ENCODE measurements around the gene COPE. TPM values are rescaled to one million over a fixed set of nuclear protein-coding genes. Genes with fewer than 3 reads are reported as not detected.

Gene COPE
- total and polyA plus RNA-seq, 4 donors = 94.1 to 365 (median 275) TPM

DNA sequence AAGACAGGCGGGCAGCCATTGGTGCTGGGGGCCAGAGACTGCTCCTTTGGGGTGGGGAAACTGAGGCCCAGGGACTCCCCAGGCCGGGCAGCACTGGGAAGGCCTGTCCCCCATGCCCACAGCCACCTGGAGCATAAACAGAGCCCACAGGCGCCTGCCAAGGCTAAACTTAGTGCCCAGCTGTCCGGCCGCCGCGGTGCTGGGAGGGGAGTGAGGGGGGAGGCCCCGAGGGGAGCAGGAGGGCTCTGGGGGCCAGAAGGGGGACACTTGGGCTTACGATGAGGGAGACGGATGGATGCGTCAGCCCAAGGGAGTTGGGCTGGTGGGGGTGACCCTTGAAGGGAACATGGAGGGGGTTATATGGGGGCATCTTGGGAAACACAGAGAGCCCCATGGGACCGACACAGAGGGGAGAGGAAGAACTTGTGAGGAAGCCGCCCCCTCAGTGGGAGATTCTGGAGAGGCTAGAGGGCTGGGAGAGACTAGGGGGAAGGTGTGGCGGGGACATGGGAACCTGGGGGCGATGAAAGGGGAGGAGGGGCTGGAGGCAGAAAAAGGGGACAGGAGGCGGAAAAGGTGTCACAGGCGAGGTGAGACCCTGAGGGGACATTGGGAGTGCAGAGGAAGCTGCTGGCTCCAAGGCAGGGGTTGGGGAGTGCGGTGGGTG lies 25.5 kb downstream of the COPE start:
- Histone ChIP-seq H3K9ac (ENCODE audit: insufficient read depth in 1 of 2, low read length in 2 of 2) (no peak overlapping the region), H3K4me1 (ENCODE audit: control insufficient read depth in 5 of 5, insufficient read depth in 5 of 5, low read length in 5 of 5) (peaks cover 0 to 21% (median 0%) of the 10 kb centered on the region in 5 donors), H3K9me3 (ENCODE audit: control insufficient read depth in 4 of 4, insufficient read depth in 3 of 4, low read length in 3 of 4) (peaks cover 0 to 1% (median 0%) of the 10 kb centered on the region in 4 donors), H3K4me3 (no peak overlapping the region), H3K27me3 (ENCODE audit: control insufficient read depth in 3 of 3, insufficient read depth in 3 of 3, low read length in 2 of 3) (peaks cover 0 to 8% (median 0%) of the 10 kb centered on the region in 3 donors), H3K36me3 (ENCODE audit: control insufficient read depth in 4 of 4, insufficient read depth in 4 of 4, low read length in 4 of 4) (peaks cover 0 to 2% (median 0%) of the 10 kb centered on the region in 4 donors), H3K27ac (ENCODE audit: low read depth in 1 of 2, low read length in 1 of 2) (no peak overlapping the region)
- WGBS, 2 donors = 57 to 69% methylated on average over 15 to 18 of the region's 18 CpGs
- DNase-seq (peak in 1 of 3 donors; percentile 14), ATAC-seq (ENCODE audit: insufficient read depth, low FRiP score) (no peak)
- TF ChIP-seq, protein P1, sequence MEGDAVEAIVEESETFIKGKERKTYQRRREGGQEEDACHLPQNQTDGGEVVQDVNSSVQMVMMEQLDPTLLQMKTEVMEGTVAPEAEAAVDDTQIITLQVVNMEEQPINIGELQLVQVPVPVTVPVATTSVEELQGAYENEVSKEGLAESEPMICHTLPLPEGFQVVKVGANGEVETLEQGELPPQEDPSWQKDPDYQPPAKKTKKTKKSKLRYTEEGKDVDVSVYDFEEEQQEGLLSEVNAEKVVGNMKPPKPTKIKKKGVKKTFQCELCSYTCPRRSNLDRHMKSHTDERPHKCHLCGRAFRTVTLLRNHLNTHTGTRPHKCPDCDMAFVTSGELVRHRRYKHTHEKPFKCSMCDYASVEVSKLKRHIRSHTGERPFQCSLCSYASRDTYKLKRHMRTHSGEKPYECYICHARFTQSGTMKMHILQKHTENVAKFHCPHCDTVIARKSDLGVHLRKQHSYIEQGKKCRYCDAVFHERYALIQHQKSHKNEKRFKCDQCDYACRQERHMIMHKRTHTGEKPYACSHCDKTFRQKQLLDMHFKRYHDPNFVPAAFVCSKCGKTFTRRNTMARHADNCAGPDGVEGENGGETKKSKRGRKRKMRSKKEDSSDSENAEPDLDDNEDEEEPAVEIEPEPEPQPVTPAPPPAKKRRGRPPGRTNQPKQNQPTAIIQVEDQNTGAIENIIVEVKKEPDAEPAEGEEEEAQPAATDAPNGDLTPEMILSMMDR (IDR thresholded peaks at IDR 0.05; ENCODE audit: control extremely low read depth, extremely low read depth) = no peak

DNA sequence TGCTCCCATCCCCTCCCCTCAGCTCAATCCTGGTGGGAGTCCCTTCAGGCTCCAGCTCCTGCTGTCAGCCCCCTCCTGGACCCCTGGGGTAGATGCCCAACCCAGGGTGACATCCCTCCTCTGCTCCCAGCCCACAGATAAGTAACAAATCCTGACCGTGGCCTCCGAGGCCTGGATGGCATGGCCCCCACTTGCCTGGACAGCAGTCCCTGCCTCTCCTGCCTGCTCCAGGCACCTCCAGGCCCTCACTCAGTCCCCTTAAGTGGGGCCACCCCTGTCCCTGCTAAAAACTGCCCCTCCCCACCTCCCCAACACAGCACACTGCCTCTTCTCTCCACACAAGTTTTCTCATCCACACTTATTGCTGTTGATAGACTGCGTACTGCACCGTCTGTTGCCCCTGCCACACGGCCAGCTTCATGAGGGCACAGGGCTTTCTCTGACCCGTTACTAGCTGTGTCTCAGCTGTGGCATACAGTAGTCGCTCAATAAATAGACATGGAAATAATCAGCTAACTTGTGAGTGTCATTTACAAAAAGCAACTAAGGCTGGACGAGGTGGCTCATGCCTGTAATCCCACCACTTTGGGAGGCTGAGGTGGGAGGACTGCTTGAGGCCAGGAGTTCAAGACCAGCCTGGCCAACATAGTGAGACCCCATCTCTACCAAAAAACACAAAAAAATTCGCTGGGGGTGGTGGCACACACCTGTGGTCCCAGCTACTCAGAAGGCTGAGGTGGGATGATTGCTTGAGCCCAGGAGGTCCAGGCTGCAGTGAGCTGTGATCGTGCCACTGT lies 29.0 kb downstream of the COPE start:
- Histone ChIP-seq H3K4me1 (ENCODE audit: control insufficient read depth in 5 of 5, insufficient read depth in 5 of 5, low read length in 5 of 5) (peaks cover 0 to 17% (median 0%) of the 10 kb centered on the region in 5 donors), H3K9me3 (ENCODE audit: control insufficient read depth in 4 of 4, insufficient read depth in 3 of 4, low read length in 3 of 4) (no peaks in the 10 kb centered on the region), H3K36me3 (ENCODE audit: control insufficient read depth in 4 of 4, insufficient read depth in 4 of 4, low read length in 4 of 4) (no peaks in the 10 kb centered on the region), H3K27me3 (ENCODE audit: control insufficient read depth in 3 of 3, insufficient read depth in 3 of 3, low read length in 2 of 3) (peaks cover 0 to 8% (median 0%) of the 10 kb centered on the region in 3 donors), H3K27ac (ENCODE audit: low read depth in 1 of 2, low read length in 1 of 2) (no peak overlapping the region), H3K9ac (ENCODE audit: insufficient read depth in 1 of 2, low read length in 2 of 2) (no peak overlapping the region), H3K4me3 (no peak overlapping the region)
- DNase-seq (no peak), ATAC-seq (ENCODE audit: insufficient read depth, low FRiP score) (no peak)
- TF ChIP-seq, protein P1 (IDR thresholded peaks at IDR 0.05; ENCODE audit: control extremely low read depth, extremely low read depth) = no peak
- WGBS, 2 donors = 81 to 91% methylated on average over 10 of the region's 10 CpGs

DNA sequence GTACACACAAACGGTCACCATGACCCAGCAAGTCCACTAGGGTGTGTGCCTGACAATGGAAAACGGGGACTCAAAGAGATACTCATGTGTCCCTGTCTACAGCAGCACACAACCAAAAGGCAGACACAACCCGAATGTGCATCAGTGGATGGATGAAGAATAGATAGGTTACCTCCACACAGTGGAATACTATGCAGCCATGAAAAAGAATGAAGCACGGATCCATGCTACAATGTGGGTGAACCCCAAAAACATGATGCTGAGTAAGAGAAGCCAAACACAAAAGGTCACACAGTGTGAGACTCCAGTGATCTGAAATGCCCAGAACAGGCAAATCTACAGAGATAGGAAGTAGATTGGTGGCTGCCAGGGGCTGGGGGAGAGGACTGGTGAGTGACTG lies 32.2 kb downstream of the COPE start:
- TF ChIP-seq, protein P1 (IDR thresholded peaks at IDR 0.05; ENCODE audit: control extremely low read depth, extremely low read depth) = no peak
- no peak overlapping the region for H3K9ac ChIP-seq (ENCODE audit: insufficient read depth in 1 of 2, low read length in 2 of 2)

More for the DNA sequence above, 32.2 kb downstream of the COPE start:
- ATAC-seq (ENCODE audit: insufficient read depth, low FRiP score) (no peak), DNase-seq (no peak)
- Histone ChIP-seq H3K27me3 (ENCODE audit: control insufficient read depth in 3 of 3, insufficient read depth in 3 of 3, low read length in 2 of 3) (no peaks in the 10 kb centered on the region), H3K4me1 (ENCODE audit: control insufficient read depth in 5 of 5, insufficient read depth in 5 of 5, low read length in 5 of 5) (no peaks in the 10 kb centered on the region), H3K9me3 (ENCODE audit: control insufficient read depth in 4 of 4, insufficient read depth in 3 of 4, low read length in 3 of 4) (no peaks in the 10 kb centered on the region), H3K27ac (ENCODE audit: low read depth in 1 of 2, low read length in 1 of 2) (no peak overlapping the region), H3K36me3 (ENCODE audit: control insufficient read depth in 4 of 4, insufficient read depth in 4 of 4, low read length in 4 of 4) (no peaks in the 10 kb centered on the region), H3K4me3 (no peak overlapping the region)
- 95 to 96% methylated on average over 4 of the region's 4 CpGs for WGBS, 2 donors
